PC-9 (cell line): ENCODE results near the gene HMGN1.

Source experiments
- CTCF ChIP-seq: fragments of 200-600 bp; sonication (generic); conservative IDR thresholded peaks from 2 replicates; pipeline ENCODE4 v1.6.1; 2017; ENCODE audit warnings: mixed run types, antibody characterized with exemption, mild to moderate bottlenecking, moderate library complexity
- EZH2 ChIP-seq: fragments of 200-600 bp; sonication (generic); IDR thresholded peaks from 2 replicates; pipeline ENCODE4 v1.8.0; 2017; ENCODE audit warnings: antibody characterized with exemption, low read depth

GRCh38 chr21:39349211-39350093, 564 bp upstream of the HMGN1 start:
- no peak for TF ChIP-seq CTCF
- no peak for TF ChIP-seq EZH2
